ENCODE data around the gene TSNAXIP1. TPM values are rescaled to one million over a fixed set of nuclear protein-coding genes. Genes with fewer than 3 reads are reported as not detected.
A peak's percentile ranks its signal among the peaks of the same experiment; 100 is the strongest.

TSNAXIP1 gene
- total and polyA plus RNA-seq, 9 donors, result 2.4 to 13.1 (median 3.2) TPM

DNA sequence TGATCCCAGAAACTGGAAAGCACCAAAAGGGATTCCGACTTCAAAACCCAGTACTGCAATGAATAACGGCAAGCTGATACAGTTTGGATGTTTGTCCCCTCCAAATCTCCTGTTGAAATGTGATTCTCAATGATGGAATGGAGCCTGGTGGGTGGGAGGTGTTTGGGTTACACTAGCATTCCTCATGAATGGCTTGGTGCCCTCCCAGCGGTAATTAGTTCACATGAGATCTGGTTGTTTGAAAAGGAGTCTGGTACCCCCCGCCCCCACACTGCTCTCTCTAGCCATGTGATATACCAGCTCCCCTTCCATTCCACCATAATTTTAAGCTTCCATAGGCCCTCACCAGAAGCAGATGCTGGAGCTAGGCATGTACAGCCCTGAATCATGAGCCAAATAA, 40.4 kb upstream of the TSNAXIP1 start:
- Histone ChIP-seq H3K4me1 (ENCODE audit: insufficient read depth) (no peaks in the 10 kb centered on the region), H3K27ac (no peak overlapping the region), H3K27me3 (no peaks in the 10 kb centered on the region), H3K36me3 (no peaks in the 10 kb centered on the region), H3K4me3 (no peak overlapping the region), H3K9me3 (no peaks in the 10 kb centered on the region)
- 30 to 52% (median 32%) methylated on average over 4 of the region's 4 CpGs for WGBS, 3 donors
- no peak for TF ChIP-seq POLR2A (IDR thresholded peaks at IDR 0.05)
- TF ChIP-seq, protein P1, sequence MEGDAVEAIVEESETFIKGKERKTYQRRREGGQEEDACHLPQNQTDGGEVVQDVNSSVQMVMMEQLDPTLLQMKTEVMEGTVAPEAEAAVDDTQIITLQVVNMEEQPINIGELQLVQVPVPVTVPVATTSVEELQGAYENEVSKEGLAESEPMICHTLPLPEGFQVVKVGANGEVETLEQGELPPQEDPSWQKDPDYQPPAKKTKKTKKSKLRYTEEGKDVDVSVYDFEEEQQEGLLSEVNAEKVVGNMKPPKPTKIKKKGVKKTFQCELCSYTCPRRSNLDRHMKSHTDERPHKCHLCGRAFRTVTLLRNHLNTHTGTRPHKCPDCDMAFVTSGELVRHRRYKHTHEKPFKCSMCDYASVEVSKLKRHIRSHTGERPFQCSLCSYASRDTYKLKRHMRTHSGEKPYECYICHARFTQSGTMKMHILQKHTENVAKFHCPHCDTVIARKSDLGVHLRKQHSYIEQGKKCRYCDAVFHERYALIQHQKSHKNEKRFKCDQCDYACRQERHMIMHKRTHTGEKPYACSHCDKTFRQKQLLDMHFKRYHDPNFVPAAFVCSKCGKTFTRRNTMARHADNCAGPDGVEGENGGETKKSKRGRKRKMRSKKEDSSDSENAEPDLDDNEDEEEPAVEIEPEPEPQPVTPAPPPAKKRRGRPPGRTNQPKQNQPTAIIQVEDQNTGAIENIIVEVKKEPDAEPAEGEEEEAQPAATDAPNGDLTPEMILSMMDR (IDR thresholded peaks at IDR 0.05), result no peak
- no peak for TF ChIP-seq EP300 (IDR thresholded peaks at IDR 0.05)
- intact Hi-C loops (cut with DNase I), result no loop called here
- no peak for DNase-seq

DNA sequence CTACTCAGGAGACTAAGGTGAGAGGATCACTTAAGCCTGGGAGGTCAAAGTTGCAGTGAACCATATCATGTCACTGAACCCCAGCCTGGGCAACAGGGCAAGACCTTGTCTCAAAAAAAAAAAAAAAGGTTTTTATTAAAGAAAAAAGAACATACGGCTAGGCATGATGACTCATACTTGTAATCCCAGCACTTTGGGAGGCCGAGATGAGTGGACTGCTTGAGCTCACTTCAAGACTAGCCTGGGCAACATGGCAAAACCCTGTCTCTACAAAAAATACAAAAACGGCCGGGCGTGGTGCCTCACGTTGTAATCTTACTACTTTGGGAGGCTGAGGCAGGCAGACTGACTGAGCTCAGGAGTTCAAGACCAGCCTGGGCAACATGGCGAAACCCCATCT, 38.7 kb upstream of the TSNAXIP1 start:
- Histone ChIP-seq H3K27ac (no peak overlapping the region), H3K36me3 (no peaks in the 10 kb centered on the region), H3K9me3 (no peaks in the 10 kb centered on the region), H3K27me3 (no peaks in the 10 kb centered on the region), H3K4me3 (no peak overlapping the region), H3K4me1 (ENCODE audit: insufficient read depth) (peaks cover 1% of the 10 kb centered on the region)
- intact Hi-C loops (cut with DNase I), result no loop called here
- TF ChIP-seq EP300 (IDR thresholded peaks at IDR 0.05), result no peak
- TF ChIP-seq POLR2A (IDR thresholded peaks at IDR 0.05), result no peak
- TF ChIP-seq, protein P1 (IDR thresholded peaks at IDR 0.05), result no peak
- 72 to 83% (median 75%) methylated on average over 7 of the region's 7 CpGs for WGBS, 3 donors
- DNase-seq, result no peak

DNA sequence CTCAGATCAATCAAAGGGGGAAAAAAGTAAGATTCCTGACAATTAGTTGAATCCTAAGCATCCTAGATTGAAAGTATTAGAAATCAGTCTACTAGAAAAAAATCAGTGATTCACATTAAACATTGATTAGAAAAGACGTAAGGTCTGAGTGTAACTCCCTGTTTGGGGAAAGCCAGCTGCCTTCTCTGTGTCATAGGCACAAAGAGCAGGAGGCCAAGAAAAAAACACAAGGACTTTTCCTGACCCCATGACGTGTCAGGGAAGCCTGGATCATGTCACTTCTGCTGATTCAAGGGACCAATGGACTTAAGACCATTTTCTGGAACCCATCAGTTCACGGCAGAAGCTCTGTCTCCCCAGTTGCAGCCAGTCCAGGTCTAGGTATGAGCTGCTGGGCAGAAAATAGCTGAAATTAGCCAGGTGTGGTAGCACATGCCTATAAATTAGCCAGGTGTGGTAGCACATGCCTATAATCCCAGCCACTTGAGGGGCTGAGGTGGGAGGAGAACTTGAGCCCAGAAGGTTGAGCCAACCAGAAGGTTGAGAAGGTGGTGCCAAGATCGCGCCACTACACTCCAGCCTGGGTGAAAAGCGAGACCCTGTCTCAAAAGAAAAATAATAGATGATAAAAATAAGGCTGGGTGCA, 36.2 kb upstream of the TSNAXIP1 start:
- H3K9me3 ChIP-seq, result no peaks in the 10 kb centered on the region
- H3K27me3 ChIP-seq, result no peaks in the 10 kb centered on the region
- DNase-seq, result no peak
- intact Hi-C loops (cut with DNase I), result loop anchor here in 1 of 4 donors (10.0 kb wide), 1 partner anchor 1146 kb away; no protein-coding TSS in a partner anchor
- no peak for TF ChIP-seq POLR2A (IDR thresholded peaks at IDR 0.05)
- TF ChIP-seq, protein P1 (IDR thresholded peaks at IDR 0.05), result no peak
- TF ChIP-seq EP300 (IDR thresholded peaks at IDR 0.05), result no peak
- no peak overlapping the region for H3K4me3 ChIP-seq
- WGBS, 3 donors, result 94 to 96% (median 96%) methylated on average over 6 of the region's 6 CpGs
- H3K36me3 ChIP-seq, result no peaks in the 10 kb centered on the region
- no peak overlapping the region for H3K27ac ChIP-seq
- peaks cover 13% of the 10 kb centered on the region for H3K4me1 ChIP-seq (ENCODE audit: insufficient read depth)

DNA sequence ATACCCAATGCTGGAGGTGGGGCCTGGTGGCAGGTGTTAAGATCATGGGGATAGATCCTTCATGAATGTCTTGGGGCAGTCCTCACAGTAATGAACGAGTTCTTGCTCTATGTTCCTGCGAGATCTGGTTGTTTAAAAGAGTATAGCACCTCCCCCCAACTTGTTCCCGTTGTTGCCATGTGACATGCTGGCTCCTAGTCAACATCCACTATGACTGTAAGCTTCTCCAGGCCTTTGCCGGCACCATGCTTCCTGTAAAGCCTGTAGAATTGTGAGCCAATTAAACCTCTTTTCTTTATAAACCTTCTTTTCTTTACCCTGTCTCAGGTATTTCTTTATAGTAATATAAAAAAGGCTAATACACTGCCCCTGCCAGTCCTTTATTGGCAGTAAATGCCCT, 33.6 kb upstream of the TSNAXIP1 start:
- H3K27ac ChIP-seq, result peak overlapping the region in 1 of 2 donors; percentile 48
- no peaks in the 10 kb centered on the region for H3K27me3 ChIP-seq
- TF ChIP-seq POLR2A (IDR thresholded peaks at IDR 0.05) (no peak), EP300 (IDR thresholded peaks at IDR 0.05) (no peak)
- TF ChIP-seq, protein P1 (IDR thresholded peaks at IDR 0.05), result no peak
- 17 to 30% (median 21%) methylated on average over 4 of the region's 4 CpGs for WGBS, 3 donors
- DNase-seq, result peak; percentile 38 to 63 (median 43)
- H3K4me1 ChIP-seq (ENCODE audit: insufficient read depth), result peaks cover 13% of the 10 kb centered on the region
- no peak overlapping the region for H3K4me3 ChIP-seq
- intact Hi-C loops (cut with DNase I), result loop anchor here in 1 of 4 donors (10.0 kb wide), 1 partner anchor 1148 kb away; no protein-coding TSS in a partner anchor
- H3K36me3 ChIP-seq, result no peaks in the 10 kb centered on the region
- no peaks in the 10 kb centered on the region for H3K9me3 ChIP-seq
